T-helper 2 cell (primary cell): Measurements from ENCODE around the gene CDKN2AIP.
A peak's percentile ranks its signal among the peaks of the same experiment; 100 is the strongest.
"Not testable (repeated sequence)": the region's sequence is repeated elsewhere in the genome, so short reads cannot be mapped to it uniquely, and the experiment has no call there.

Source experiments
- DNase-seq, 5 experiments: peaks; one replicate each; pipeline versions ENCODE4 v3.0.0 to v3.0.0-alpha.2; 2012 to 2022

CDKN2AIP gene

DNA sequence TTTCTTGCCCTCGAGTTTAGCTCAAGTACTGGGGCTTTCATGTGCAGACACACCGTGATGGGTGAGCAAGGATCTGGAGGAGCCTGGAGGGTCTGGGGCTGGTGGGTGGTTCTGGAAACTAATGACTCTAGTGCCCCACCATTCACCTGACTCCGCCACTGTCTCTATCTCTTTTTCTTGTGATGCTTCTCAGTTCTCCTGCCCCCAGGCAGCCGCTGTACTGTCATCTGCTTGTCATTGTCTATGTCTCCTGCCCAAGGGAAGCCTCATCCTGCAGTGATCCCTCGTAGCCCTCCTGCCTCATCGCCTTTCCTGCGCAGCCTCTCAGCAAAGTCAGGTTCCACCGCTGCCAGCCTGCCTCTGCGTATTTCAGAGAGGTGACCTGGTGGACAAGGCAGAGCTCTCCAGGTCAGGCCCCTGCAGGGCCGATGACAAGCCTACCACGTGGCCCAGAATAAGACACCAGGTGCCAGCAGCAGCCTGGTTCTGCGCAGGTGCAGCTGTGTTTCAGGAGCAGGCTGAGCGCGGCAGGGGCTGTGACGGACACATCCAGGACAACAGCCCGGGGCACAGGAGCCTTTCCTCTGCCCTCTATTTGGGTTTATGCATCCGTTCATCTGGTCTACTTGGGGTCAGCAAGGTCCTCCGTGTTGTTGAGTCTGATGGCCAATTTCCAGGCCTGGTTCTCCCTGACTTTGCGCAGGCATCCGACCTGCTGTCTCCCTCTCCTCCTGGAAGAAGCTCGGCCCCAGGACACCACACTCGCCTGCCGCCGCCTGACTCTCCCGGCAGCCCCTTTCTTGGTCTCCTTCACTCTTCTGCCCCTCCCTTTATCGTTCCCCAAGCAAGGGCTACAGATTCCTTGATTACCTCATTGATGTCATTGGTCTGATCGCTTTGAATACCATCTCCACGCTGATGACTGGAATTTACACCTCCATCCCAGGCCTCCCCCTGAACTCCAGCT is 30.9 kb upstream of the CDKN2AIP start:
- DNase-seq = no peak

DNA sequence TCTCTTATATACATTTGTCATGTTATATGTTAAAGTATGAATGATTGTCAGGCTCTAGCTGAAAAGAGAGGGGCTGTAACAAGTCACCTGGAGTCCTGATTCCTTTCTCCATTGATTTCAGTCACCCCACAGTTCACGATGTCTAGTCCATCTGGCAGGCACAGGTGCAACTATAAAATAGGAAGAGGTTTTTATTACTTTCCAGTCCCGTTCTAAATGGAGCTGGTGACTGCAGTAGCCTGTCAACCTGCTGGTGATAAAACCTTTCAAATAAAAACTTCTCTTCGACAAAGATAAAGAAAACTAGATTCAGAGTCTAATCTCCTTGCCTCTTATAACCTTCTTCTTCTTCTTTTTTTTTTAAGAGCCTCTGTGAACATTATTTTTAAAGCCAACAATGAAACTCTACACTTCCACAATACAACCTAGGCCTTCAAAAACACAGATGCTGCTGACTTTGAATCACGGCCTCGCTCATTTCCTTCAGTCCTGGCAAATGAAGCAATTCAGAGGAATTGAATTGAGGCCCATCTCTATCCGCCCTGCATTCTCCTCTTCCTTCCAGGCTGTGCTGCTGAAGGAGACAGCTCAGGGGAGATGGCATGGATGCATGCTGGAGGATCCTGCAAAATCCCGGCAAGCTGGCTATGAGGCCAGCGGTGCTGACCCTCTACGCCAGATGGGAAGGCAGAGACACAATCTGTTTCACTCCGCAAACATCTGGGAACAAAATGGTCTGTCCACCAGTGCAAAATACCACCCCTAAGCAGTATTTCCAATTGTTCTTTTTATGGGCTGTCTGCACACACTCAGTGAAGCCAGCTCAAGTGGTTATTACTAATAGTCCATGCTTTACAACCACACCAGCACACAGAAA is 27.3 kb upstream of the CDKN2AIP start:
- no peak for DNase-seq

DNA sequence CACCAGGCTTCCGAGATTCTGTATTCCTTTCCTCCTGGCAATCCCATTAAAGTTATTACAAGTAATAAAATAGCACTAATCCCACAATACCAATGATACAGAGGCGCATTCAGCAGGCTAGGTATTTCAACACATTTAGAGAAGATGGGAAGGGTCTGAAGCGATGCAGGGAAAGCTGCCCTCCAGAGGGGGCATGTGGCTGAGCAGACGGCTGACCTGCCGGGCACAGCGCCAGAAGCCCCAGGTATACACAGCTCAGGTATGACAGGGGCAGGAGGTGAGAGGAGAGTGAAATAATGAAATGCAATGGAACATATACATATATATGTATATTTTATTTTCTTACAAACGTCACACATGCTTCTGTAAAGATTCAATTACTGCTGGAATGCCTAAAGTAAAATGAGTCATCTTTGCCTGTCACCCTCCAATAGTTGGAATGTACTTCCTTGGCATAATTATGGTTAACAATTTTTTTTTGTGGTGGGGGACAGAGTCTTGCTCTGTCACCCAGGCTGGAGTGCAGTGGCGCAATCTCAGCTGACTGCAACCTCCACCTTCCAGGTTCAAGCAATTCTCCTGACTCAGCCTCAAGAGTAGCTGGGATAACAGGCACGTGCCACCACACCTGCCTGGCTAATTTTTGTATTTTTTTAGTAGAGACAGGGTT is 21.3 kb upstream of the CDKN2AIP start:
- DNase-seq = no peak

DNA sequence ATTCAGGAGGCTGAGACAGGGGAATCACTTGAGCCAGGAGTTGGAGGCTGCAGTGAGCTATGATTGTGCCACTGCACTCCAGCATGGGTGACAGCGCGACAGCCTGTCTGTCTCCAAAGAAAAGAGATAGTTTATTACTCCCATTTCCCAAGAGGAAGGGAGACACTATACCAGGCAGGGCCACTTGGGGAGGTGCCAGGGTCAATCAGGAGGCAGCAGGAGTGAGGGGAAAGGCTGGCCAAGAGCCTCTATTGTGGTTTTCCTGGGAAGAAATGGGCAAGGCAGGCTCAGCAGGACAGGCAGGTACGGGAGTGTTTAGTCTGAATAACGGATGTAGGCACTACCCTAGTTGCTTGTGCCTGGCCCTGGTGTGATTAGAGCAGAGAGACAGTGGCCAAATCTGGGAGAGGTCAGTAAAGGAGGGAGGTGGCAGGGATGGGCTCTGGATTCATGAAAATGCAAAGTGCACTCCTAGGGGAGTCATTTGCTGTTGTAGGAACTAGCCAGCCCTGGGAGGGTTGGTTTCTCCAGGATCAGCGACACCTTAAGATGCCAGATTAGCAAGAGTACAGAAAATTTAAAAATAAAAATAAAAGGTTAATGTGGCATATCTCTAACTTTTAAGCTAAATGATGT is 20.2 kb upstream of the CDKN2AIP start:
- no peak for DNase-seq

DNA sequence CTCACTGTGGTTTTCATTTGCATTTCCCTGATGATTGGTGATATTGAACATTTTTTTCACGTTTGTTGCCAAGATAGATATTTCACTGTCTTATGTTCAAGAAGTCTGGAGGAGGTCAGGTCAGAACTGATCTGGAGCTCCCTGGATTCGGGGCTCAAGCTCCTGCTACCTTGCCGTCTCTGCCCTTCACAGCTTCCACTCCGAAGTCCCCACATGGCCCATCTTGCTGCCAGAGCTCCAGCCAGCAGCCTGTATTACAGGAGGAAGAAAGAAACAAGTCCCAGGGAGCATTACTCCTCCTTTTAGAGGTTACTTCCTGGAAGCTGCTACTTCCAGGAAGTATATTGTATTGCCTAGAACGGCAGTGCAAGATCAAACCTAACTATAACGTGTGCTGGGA is 17.9 kb upstream of the CDKN2AIP start:
- DNase-seq = no peak

DNA sequence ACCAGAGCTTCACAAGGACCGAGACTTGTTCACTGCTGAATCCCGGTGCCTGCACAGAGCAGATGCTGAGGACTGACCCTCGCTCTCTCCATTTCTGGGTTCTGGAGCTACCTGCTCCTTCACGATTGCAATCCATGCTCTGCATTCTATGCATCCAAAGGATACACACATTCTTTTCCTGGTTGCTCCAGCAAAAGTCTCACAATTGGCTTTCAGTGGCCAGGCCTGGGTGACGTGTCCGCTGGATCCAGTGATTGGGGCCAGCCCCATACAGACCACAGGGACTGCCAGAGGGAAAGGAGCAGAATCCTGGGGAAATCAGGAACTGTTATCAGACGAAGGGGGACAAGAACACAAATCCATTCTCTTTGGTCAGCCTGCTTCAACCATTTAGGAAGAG is 14.9 kb upstream of the CDKN2AIP start:
- DNase-seq = no peak

DNA sequence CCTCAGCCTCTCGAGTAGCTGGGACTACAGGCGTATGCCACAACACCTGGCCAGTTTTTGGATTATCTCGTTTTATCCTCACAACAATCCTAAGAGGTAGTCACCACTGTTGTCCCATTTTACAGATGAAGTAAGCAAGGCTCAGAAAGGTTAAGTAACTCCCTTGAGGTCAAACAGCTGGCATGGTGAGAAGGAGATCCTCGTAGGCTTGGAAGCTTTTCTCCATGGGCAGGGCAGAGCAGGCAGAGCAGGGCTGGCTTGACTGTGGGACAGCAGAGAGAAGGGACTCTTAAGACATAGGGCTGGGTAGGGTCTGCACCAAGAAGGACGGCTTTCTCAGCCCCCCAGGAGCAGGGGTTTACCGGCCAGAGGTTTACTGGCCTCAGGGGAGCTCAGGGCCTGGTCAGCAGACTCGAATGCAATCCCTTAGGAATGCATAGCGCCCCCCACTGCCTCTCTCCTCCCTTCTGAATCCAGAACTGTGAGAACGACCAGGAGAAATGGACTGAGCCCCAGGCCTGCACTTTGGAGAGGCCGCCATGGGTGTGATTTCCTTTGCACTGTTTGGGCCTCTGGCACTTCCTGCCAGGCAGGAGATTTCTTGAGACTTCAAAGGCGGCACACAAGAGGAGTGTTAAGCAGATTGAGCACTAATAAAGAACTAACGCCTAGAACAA is 14.0 kb upstream of the CDKN2AIP start:
- DNase-seq = peak in 2 of 5 experiments; percentile 7 to 62

DNA sequence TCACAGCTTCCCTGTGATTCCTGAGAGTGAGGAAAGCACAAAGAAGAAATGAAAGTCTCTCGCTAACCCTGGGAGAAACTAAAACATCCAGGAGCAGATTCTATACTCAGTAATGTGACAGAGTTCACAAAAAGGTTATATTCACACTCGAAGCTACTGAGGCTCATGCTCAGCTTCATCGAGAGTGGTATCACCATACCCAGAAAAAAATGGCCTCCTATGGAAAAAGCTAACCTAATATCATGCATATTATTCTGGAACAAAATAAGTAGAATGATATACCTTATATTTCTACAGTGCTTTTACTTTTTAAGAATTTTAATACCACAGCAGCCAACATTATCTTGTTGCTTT is 13.5 kb upstream of the CDKN2AIP start:
- no peak for DNase-seq

DNA sequence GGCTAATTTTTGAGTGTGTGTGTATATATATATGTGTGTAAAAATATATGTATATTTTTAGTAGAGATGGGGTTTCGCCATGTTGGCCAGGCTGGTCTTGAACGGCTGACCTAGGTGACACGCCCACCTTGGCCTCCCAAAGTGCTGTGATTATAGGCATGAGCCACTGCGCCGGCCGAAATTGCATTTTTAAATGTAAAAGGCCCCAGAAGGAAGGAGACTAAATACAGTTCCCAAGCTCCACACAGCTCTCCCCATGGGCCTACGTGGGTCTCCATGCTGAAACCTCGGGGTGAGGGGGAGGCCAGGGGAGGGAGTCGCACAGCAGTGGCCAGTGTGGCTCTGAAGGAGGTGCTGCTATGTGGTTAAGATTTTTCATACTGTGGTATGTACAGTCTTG is 12.8 kb upstream of the CDKN2AIP start:
- no peak for DNase-seq

DNA sequence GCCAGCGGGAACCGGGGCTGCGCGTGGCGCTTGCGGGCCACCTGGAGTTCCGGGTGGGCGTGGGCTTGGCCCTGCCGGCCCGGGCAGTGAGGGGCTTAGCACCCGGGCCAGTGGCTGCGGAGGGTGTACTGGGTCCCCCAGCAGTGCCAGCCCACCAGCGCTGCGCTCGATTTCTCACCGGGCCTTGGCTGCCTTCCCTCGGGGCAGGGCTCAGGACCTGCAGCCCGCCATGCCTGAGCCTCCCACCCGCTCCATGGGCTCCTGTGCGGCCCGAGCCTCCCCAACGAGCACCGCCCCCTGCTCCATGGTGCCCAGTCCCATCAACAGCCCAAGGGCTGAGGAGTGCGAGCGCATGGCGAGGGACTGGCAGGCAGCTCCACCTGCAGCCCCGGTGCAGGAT is 11.3 kb upstream of the CDKN2AIP start:
- not testable (repeated sequence) for DNase-seq

DNA sequence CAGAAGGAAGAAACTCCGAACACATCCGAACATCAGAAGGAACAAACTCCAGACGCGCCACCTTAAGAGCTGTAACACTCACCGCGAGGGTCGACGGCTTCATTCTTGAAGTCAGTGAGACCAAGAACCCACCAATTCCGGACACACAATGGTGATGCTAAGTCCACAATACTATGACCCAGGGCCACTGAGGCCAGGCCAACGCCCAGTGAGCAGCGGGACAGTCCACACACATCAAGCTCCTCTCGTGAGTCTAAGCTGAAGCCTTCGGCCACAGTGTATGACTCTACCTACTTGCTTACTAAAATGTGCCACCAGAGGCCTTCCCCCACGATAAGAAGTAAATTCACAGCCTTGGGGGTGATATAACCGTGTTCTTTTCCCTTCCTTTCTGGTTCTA is 10.2 kb upstream of the CDKN2AIP start:
- DNase-seq = no peak

DNA sequence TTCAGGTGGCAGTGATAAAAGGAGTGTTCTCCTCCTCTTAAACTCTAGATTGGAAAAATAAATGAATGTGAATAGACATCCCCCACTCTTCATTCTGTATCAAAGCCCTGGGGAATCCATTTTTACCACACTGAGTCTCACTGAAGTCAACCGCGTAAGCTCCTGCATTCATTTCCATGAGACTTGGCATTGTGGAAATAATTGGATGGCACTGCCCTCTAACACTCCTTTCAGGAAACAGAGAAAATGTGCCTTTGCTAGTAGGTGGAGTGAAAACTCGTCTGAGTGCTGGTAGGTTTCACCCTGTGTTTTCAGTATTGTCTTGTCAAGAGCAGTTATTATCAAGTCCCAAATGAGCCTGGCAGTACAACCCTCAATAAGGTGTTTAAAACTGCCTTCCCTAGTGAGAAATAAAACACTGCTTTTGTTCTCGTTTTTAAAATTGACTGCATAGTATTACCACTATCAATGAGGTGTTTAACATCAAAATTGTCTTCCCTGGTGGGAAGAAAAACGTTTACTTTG is 9.7 kb upstream of the CDKN2AIP start:
- DNase-seq = no peak

DNA sequence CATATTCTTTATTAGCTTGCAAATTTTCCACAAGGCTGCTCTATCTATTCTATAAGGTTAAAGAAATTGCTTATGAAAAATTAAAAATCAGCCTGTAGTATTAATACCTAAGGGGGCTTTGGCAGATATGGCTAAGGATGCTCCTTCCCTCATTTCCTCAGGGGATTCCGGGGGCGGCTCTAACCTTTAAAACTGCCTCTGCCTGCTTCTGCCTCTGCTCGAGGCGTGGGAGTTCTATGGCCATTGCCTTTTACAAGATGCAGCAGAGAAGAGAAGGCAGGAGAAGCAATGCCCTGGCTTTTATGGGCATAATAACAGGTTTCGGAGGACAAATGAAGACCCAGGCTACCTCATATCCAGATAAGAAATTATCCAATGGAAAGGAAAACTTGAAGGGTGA is 8.6 kb upstream of the CDKN2AIP start:
- DNase-seq = no peak

DNA sequence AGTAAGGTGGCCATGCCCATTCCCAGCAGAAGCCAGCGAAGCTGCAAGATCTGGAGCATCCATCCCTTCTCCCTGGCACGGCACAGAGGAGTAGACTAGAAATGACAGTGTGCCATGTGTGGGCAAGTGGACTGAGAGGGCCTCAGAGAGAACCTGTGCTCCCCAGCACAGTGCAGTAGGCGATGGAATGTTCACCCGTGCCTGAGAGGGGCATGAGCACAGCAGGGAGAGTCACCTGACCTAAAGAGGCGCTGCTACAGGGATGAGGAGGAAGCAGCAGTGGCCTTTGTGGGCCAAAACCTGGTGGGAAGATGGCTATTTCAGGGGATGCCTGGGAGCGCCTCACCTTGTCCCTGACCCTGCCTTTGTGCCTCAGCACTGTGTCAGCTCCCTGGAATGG is 8.0 kb upstream of the CDKN2AIP start:
- DNase-seq = no peak

DNA sequence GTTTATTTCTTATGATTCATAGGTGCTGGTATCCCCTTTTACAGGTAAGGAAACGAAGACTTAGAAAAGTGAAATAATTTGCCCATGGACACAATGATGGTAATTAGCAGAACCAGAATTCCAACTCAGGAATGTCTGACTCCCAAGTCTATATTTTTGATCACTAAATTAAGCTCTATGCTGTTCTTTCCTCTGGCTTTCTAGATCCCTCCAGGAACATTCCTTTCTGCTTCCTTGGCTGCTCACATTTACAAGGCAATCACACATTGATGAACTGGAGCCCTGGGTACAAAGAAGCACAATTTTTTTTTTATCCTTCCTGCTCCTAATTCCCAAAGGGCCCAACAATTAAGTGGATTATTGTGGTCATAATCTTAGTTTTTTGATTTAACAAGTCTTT is 7.0 kb upstream of the CDKN2AIP start:
- DNase-seq = no peak

DNA sequence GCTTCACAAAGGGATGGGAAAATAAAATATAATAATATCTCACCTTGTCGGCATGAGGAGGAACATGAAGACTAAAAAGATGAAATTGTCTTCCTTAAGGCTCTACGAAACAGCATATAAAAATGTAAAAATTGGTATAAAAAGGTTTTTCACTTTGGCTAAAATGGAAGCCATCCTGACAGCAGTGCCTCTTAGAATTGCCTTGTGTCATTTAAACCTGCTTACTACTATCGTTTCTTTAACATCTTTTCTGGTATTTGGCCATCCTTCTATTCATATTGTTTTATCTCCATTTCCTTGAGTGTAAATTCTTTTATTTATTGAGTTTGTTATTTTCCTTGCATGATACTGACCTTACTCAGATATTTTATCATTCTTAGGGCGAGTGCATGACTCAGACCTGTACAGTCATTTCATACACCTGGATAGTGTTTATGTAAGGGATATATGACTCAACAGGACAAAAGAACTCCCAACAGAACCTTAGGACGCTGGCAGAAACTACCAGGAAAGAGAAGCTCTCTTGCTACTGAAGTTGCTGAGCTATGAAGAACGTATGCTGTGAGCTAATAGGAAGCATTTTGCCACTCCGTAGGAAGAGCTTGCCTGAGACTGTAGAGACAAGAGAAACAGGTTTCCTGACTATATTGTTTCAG is 5.8 kb upstream of the CDKN2AIP start:
- no peak for DNase-seq

DNA sequence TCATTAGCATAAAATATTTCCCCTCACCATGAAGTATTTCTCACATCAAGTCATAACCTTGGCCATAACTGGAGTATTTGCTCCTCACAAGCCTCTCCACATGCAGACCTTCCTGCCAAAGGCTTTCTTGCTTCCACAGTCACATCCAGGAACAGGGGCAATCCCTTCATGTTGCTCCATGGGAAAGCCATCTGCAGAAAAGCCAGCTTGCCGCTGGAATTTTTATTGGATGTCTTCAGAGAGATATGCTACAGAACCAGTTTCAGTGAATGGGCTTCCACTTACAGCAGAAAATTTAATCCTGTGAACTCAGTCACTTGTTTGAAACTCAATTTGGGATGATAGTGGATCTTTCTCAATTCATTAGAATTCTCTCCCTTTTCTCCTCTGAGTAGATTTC is 3.2 kb upstream of the CDKN2AIP start:
- DNase-seq = no peak

DNA sequence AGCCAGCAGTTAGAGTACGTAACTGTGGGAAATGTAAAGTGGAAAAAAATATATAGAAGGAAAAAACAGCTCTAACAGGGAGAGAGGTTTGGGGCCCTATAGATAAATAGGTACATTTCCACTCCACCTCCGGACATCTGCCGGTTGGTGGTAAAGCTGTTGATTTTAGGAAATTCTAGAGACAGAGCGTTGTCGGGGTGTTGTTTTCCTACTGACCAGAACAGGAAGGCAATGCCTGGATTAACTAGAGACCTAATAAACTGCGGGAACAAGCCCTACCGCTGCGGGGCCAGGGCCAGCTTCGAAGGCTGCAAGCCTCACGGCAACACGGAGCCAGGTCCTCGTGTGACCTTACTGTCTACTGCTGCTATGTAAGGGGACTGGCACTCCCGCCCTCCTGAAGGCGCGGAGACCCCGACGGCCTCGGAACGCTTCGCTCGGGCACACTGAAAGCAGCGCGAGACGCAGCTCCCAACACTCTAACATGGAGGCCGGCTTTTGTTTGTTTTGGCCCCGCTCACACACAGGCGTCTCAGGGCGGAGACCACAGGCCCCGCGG is 702 bp upstream of the CDKN2AIP start:
- DNase-seq = peak in 2 of 5 experiments; percentile 15 to 65

DNA sequence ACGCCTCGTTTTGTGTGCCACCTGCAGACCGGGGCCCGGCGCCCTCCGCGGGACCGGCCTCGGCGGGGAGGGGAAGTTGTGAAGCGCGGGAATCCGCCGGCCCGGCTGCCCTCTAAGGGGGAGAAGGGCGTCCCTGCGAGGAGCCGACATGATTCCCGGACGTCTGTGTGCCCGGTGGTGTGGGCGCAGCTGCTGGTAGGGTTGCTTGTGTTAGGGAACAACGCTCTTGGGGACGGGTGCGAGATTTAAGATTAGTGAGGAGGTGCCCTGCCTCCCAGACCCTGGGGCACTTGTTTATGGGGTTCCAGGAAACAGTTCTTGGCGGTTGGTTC is 627 bp downstream of the CDKN2AIP start:
- DNase-seq = peak in 1 of 5 experiments; percentile 60

DNA sequence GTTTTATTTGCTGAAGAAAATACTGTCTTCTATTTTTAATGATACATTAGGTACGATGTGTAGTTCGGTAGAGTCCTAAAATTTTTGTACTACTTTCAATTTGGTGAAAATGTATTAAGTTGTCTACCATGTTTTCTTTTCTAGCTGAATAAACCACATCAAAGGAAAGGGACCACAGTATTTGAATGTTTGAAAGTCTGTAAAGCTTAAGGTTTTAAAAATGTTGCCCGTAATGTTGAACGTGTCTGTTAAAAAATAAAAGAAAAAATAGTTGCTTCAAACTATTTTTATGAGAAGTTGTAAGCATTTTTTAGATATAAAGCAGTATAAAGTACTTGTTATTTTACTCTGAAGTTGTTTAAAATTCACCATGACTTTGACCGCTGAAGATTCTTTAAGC is 3.2 kb downstream of the CDKN2AIP start:
- peak in 2 of 5 experiments; percentile 13 to 27 for DNase-seq

DNA sequence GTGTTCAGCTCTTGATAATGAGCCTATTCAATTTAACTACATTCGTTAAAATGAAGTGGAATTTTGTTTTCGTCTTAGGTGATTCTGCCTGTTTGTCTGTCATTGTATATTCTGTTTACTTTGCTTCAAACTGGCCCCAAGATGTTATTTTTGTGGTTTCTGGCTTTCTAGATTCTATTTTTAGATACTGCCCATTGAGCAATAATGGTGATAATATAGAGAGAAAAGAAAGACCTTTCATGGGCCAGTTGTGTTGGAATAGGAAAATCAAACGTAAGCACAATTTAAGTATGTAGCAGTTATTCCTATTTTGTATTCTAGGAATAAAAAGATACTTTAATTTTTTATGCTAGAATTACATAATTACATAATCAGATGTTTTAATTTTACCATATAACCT is 4.0 kb downstream of the CDKN2AIP start:
- no peak for DNase-seq
